Central memory CD4-positive, alpha-beta T cell (primary cell): Measurements from ENCODE around the gene CPHXL.

Experiments used
- DNase-seq: peaks from one replicate; pipeline ENCODE4 v3.0.0; 2022

The CPHXL gene

DNA sequence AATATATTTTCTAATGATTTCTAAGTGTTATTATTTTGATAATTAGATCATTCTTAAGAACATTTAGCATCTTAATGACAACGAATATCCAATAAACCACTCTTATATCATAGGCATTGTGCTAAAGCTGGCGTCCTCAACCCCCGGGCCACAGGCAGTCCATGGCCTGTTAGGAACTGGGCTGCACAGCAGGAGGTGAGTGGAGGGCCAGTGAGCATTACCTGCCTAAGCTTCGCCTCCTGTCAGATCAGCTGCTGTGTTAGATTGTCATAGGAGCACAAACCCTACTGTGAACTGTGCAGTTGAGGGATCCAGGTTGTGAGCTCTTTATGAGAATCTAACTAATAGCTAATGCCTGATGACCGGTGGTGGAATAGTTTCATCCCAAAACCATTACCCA is 28.7 kb downstream of the CPHXL start:
- no peak for DNase-seq

DNA sequence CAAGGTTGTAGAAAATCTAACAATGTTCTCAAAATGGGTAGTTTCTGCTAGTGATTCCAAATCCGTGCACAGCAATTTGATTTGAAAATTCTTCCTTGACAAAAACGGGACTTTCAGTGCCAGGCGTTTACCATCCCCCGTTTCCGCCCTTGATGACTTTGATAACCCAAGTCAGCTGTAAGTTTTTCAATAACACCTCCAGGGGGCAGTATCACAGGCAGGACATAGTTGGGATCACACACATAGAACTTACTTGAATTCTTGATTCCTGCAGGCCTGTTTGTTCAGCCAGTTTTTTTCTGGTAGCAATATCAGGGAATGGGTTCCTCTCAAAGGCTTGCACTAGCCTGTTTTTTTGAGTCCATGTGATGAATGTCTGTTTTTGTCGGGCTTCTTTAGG is 30.6 kb downstream of the CPHXL start:
- no peak for DNase-seq

DNA sequence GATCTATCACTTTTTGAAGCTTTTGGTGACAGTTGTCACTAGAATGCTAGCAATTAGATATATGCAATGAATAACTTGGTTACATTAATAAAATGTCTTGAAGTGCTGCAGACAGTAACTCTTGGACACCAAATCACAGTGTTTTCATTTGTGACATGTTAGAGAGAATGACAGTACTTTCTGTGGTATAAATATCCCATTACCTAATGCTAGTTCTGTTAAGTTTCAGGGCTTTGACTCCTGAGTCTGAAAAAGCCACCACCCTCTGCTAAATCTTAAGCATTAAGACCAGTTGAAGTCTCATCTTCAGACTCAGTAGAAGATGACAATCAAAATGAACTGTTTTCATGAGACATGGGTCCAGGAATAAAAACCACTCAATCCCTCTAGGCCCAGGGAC is 38.9 kb downstream of the CPHXL start:
- DNase-seq: no peak

DNA sequence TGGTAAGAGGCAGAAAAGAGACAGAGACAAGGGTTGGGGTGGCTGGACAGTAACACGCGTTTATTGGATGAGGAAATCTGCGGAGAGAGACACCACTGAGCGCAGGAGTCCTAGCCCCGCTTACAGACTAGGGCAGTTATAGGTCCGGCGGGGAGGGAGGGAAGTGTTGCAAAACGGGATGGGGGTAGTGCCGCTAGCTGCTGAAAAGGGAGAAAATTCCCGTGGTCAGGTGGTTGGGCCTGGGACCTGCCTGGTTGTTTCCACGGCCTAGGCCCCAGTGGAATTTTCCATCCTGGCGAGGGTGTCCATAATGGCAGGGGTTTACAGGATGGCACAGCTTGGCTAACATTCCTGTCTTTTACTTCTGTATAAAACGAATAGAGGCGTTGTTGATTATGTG is 44.0 kb downstream of the CPHXL start:
- DNase-seq: no peak

DNA sequence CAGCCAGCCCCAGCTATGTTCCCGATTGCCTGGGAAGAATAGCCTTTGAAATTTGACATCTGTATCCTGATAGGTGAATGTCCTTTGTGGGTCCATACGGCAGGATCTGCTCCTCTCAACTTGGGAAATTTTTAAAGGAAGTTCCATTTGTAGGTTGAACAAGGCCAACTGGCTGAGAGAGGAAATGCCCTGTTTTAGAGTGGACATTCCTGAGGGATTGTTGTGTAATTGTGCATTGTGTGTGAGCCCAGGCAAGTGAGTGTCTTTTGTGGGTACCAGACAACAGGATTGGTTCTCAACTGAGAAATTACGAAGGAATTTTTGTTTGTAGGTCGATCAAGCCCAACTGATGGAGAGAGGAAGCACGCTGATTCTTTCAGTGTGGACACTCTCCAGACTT is 46.9 kb downstream of the CPHXL start:
- no peak for DNase-seq

DNA sequence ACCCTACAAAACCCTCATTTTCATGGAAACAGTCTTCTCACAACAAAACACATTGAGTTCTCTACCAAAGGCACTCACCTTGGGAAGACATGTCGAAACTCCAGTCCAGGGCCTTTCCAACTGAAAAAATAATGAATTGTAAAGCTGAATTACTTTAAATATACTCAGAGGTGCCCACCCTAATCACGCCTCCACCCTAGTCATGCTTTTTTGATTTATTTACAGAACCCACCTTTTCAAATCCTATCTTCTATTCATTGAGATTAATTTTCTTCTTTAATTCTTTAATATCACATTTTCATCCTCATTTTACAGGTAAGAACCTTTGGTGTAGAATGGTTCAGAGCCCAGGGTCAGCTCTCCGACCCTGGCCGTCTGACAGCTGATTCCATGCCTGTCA is 49.4 kb downstream of the CPHXL start, which contains the start of gene CPHXL2:
Gene CPHXL2 (minus strand): TSS at position 101 of the 400 bp plus-strand sequence. CDS start 10 bp downstream, at position 91.
- no peak for DNase-seq

DNA sequence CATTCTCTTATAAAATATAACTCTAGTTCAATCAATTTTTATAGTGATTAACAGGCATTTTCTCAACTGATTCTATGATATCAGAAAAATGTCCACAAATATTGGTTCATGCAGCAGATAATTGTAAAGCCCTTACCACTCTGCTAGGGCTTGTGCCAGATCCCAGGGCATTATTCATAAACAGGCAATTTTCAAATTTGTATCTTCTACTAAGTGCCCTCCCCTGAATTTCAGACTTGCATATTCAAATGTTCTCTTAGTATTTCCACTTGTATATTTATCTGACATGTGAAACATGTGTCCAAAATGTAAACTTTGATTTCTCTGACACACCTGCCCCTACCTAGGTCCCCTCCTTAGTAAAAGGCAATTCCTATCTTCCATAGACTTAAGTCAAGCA is 58.8 kb downstream of the CPHXL start:
- DNase-seq: no peak
